ENCODE data around the gene ARPC3. TPM values are rescaled to one million over a fixed set of nuclear protein-coding genes. Genes with fewer than 3 reads are reported as not detected.

The ARPC3 gene
- total and polyA plus RNA-seq, 9 of the 15 experiments (the other 6 are each of a cell fraction or from before 2014, with no cell fraction given): 74.2 to 575 (median 345) TPM

DNA sequence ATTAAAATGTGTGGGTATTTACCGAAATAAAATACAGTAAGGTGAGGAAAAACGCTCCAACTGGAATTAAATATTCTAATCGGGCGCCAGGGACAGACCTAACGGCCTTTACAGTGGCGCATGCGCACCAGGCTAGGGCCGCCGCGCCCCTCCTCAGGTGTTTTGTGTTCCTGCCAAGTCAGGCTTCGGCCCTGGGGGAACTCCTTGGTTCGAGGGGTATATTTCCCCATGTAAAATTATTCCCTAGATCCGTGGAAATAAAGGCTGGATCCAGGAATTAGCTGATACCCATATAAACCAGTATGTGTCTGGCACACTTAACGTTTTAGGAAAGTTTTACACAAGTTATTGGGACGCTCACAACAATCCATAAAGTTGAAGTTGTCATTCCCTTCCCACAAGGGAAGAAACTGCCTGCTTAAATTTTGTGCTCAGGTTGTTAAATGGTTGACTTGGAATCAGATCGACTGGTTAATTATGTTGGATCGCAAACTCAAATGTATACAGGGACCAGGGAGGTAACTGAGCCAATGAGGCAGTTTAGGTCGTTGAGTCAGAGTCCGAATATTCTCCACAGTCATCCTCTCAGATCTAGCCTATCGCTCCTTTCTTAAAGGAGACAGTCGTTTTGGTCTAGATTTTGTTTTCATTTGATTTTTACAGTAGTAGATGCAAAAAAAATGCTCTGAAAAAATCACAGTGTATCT lies 46.0 kb downstream of the ARPC3 start (continued):
- TF ChIP-seq MCM5 (IDR thresholded peaks at IDR 0.05; ENCODE audit: low read depth) (no peak), PTRF (tag; IDR thresholded peaks at IDR 0.05) (no peak), ZNF511 (CRISPR knock-in tag; IDR thresholded peaks at IDR 0.05) (no peak), NR2C2 (CRISPR knock-in tag; IDR thresholded peaks at IDR 0.05) (no peak), NR2C2 (tag; IDR thresholded peaks at IDR 0.05) (no peak), KLF10 (CRISPR knock-in tag; IDR thresholded peaks at IDR 0.05) (no peak), PPARD (CRISPR knock-in tag; IDR thresholded peaks at IDR 0.05) (no peak), ZNF263 (CRISPR knock-in tag; IDR thresholded peaks at IDR 0.05; ENCODE audit: borderline replicate concordance) (no peak), CCNT2 (IDR thresholded peaks at IDR 0.05; ENCODE audit: borderline replicate concordance, extremely low read depth, insufficient read length, low read depth, low read length) (no peak), ZNF143 (CRISPR knock-in tag; IDR thresholded peaks at IDR 0.05) (no peak), PCBP2 (IDR thresholded peaks at IDR 0.05; ENCODE audit: low read depth, low read length, poor library complexity, severe bottlenecking) (no peak), JUN (IDR thresholded peaks at IDR 0.05; ENCODE audit: borderline replicate concordance, low read depth, low read length) (no peak), JUN (CRISPR knock-in tag; IDR thresholded peaks at IDR 0.05; ENCODE audit: borderline replicate concordance) (no peak), TBP (optimal IDR thresholded peaks at IDR 0.05; ENCODE audit: low read depth, low read length) (no peak), VEZF1 (CRISPR knock-in tag; IDR thresholded peaks at IDR 0.05) (peak; percentile 74), ZNF431 (CRISPR knock-in tag; IDR thresholded peaks at IDR 0.05) (no peak), ZNF23 (CRISPR knock-in tag; IDR thresholded peaks at IDR 0.05) (no peak)
- TF ChIP-seq, protein P1, sequence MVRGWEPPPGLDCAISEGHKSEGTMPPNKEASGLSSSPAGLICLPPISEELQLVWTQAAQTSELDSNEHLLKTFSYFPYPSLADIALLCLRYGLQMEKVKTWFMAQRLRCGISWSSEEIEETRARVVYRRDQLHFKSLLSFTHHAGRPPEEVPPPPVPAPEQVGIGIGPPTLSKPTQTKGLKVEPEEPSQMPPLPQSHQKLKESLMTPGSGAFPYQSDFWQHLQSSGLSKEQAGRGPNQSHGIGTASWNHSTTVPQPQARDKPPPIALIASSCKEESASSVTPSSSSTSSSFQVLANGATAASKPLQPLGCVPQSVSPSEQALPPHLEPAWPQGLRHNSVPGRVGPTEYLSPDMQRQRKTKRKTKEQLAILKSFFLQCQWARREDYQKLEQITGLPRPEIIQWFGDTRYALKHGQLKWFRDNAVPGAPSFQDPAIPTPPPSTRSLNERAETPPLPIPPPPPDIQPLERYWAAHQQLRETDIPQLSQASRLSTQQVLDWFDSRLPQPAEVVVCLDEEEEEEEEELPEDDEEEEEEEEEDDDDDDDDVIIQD (CRISPR knock-in tag; IDR thresholded peaks at IDR 0.05): no peak
- TF ChIP-seq, protein P2, sequence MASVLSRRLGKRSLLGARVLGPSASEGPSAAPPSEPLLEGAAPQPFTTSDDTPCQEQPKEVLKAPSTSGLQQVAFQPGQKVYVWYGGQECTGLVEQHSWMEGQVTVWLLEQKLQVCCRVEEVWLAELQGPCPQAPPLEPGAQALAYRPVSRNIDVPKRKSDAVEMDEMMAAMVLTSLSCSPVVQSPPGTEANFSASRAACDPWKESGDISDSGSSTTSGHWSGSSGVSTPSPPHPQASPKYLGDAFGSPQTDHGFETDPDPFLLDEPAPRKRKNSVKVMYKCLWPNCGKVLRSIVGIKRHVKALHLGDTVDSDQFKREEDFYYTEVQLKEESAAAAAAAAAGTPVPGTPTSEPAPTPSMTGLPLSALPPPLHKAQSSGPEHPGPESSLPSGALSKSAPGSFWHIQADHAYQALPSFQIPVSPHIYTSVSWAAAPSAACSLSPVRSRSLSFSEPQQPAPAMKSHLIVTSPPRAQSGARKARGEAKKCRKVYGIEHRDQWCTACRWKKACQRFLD (CRISPR knock-in tag; IDR thresholded peaks at IDR 0.05): no peak
